ENCODE data around the gene ADO. TPM values are rescaled to one million over a fixed set of nuclear protein-coding genes. Genes with fewer than 3 reads are reported as not detected.
A peak's percentile ranks its signal among the peaks of the same experiment; 100 is the strongest.

The ADO gene
- total and polyA plus RNA-seq, 9 of the 15 experiments (the other 6 are each of a cell fraction or from before 2014, with no cell fraction given), result 3.0 to 20.0 (median 16.1) TPM

DNA sequence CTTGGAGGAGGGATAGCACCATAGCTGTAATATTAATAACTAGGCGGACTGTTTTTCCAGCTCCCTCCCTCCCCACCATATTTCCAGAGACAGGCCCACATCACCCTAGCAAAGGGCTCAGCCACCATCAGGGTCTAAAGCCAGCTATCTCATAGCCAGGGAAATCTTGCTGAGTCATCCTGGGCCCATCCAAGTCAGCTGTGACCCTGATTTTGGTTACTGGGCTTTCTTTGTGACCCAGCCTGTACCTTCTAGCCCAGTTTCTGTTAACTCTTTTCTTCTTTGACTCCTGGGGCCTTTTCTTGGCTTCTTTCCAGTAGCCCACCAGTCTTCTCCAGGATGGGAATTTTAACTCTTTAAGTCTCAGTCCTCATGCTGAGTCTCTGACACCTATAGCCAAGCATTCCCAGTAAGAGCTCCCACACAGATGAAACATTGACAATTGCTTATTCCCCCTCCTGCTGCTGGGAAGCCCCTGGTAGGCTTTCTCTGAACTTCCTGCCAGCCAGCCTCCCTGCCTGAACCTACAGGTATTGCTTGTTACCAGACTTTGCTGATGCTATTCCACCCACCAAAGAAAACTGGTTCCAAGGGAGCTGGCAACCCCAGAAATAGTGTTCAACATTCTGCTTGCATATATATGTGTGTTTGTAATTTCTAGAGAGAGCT lies 34.8 kb upstream of the ADO start:
- 31% methylated on average over 1 of the region's 1 CpG for WGBS (ENCODE audit: insufficient coverage, low coverage, missing lambda C conversion rate)
- CTCF ChIA-PET (ENCODE audit: low intra/inter-chr PET ratio), result no interaction called here
- POLR2A ChIA-PET, result interaction anchor here (0.6 to 2.6 kb wide), 4 partner anchors 9 to 1705 kb away, joined by 3 to 12 read pairs (median 4); no protein-coding TSS in a partner anchor
- no peaks in the 10 kb centered on the region for H3K9me1 ChIP-seq (ENCODE audit: control insufficient read depth, insufficient read depth, low read length)
- H3K79me2 ChIP-seq (ENCODE audit: control insufficient read depth, insufficient read depth, low read length), result no peaks in the 10 kb centered on the region
- in situ Hi-C loops (cut with MboI) (no loop called here), intact Hi-C loops (cut with micrococcal nuclease) (no loop called here)
- no peaks in the 10 kb centered on the region for H4K20me1 ChIP-seq (replicated peaks; ENCODE audit: control insufficient read depth, insufficient read depth, low read length)
- BruUV-seq (replicated peaks), result no TSS peak
- no peak overlapping the region for H3K4me3 ChIP-seq
- ATAC-seq (peak; percentile 82), DNase-seq (ENCODE audit: extremely low read depth in 1 of 4, low spot score in 3 of 4) (peak; percentile 25 to 59 (median 38)), FAIRE-seq (peak; percentile 83)
- H3K4me2 ChIP-seq (ENCODE audit: insufficient read depth, low read length), result no peak overlapping the region
- H3K9ac ChIP-seq (ENCODE audit: insufficient read depth in 1 of 2, low read depth in 2 of 2, low read length in 2 of 2), result no peak overlapping the region
- H3K9me3 ChIP-seq (replicated peaks; ENCODE audit: control insufficient read depth, insufficient read depth, low read depth, low read length), result no peaks in the 10 kb centered on the region
- no peaks in the 10 kb centered on the region; a peak in 1 of 5 replicates for H3K4me1 ChIP-seq (replicated peaks in 1 of 2; ENCODE audit: control insufficient read depth in 2 of 2, insufficient read depth in 2 of 2, low read length in 2 of 2)
- TF ChIP-seq ZNF316 (IDR thresholded peaks at IDR 0.05) (peak; percentile 93), MAFG (tag; conservative IDR thresholded peaks at IDR 0.05) (peak; percentile 97), MAFF (IDR thresholded peaks at IDR 0.05; ENCODE audit: low read length) (peak; percentile 95), EP300 (IDR thresholded peaks at IDR 0.05; ENCODE audit: low read length) (0 out of 2 replicates have a peak, but pooled peaks have one; percentile 15), NFIC (IDR thresholded peaks at IDR 0.05) (peak; percentile 32; the same call in 1 of the 2 replicates), MAFK (IDR thresholded peaks at IDR 0.05; ENCODE audit: low read length) (peak; percentile 94), DIDO1 (tag; IDR thresholded peaks at IDR 0.05; ENCODE audit: low read depth) (no peak), RCOR1 (IDR thresholded peaks at IDR 0.05; ENCODE audit: borderline replicate concordance in 1 of 2, low read depth in 2 of 2, low read length in 2 of 2) (peak in 1 of 2 experiments; percentile 57; a peak in 1 of 4 replicates), BACH1 (tag; IDR thresholded peaks at IDR 0.05) (peak; percentile 87), KDM4B (IDR thresholded peaks at IDR 0.05; ENCODE audit: borderline replicate concordance in 2 of 2, low read depth in 1 of 2) (no peak), RBM25 (IDR thresholded peaks at IDR 0.05; ENCODE audit: low read depth, low read length, severe bottlenecking) (no peak), NFE2 (IDR thresholded peaks at IDR 0.05; ENCODE audit: low read depth) (peak; percentile 97), DMBX1 (CRISPR knock-in tag; IDR thresholded peaks at IDR 0.05; ENCODE audit: borderline replicate concordance) (no peak), C11orf30 (IDR thresholded peaks at IDR 0.05; ENCODE audit: low read depth) (peak; percentile 93), ARID1B (IDR thresholded peaks at IDR 0.05) (peak; percentile 43), JUND (IDR thresholded peaks at IDR 0.05; ENCODE audit: borderline replicate concordance, low read depth, low read length) (peak; percentile 39; the same call in 1 of the 2 replicates), JUND (tag; IDR thresholded peaks at IDR 0.05; ENCODE audit: borderline replicate concordance, low read depth, low read length) (no peak), NFE2L1 (tag; IDR thresholded peaks at IDR 0.05; ENCODE audit: borderline replicate concordance, low read depth) (peak; percentile 93), KDM1A (IDR thresholded peaks at IDR 0.05) (0 out of 4 replicates have a peak, but pooled peaks of 1 of the 2 experiments have one; percentile 11), DACH1 (IDR thresholded peaks at IDR 0.05; ENCODE audit: partially characterized antibody) (peak; percentile 31)
- TF ChIP-seq, protein P1, sequence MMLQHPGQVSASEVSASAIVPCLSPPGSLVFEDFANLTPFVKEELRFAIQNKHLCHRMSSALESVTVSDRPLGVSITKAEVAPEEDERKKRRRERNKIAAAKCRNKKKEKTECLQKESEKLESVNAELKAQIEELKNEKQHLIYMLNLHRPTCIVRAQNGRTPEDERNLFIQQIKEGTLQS (IDR thresholded peaks at IDR 0.05), result 0 out of 2 replicates have a peak, but pooled peaks have one; percentile 16
- TF ChIP-seq, protein P1 (CRISPR knock-in tag; conservative IDR thresholded peaks at IDR 0.05), result no peak
- TF ChIP-seq, protein P2, sequence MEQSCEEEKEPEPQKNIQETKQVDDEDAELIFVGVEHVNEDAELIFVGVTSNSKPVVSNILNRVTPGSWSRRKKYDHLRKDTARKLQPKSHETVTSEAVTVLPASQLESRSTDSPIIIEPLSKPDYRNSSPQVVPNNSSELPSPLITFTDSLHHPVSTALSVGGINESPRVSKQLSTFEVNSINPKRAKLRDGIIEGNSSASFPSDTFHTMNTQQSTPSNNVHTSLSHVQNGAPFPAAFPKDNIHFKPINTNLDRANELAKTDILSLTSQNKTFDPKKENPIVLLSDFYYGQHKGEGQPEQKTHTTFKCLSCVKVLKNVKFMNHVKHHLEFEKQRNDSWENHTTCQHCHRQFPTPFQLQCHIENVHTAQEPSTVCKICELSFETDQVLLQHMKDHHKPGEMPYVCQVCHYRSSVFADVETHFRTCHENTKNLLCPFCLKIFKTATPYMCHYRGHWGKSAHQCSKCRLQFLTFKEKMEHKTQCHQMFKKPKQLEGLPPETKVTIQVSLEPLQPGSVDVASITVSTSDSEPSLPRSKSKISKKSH (CRISPR knock-in tag; IDR thresholded peaks at IDR 0.05), result no peak
- H3K27me3 ChIP-seq (ENCODE audit: control insufficient read depth in 2 of 2, insufficient read depth in 2 of 2, low read length in 2 of 2), result peaks cover 0 to 6% of the 10 kb centered on the region in 2 experiments; a peak in 2 of 5 replicates
- H3K27ac ChIP-seq (ENCODE audit: extremely low read depth, low read depth, low read length), result no peak overlapping the region
- no peak overlapping the region for H2AFZ ChIP-seq (ENCODE audit: low read depth, low read length)
- H3K36me3 ChIP-seq (ENCODE audit: control insufficient read depth, insufficient read depth, low read length), result no peaks in the 10 kb centered on the region

Measured in K562 (cell line).